B cell (primary cell): Measurements from ENCODE around the gene SDHAF2. TPM values are rescaled to one million over a fixed set of nuclear protein-coding genes. Genes with fewer than 3 reads are reported as not detected.
"Not testable (repeated sequence)": the region's sequence is repeated elsewhere in the genome, so short reads cannot be mapped to it uniquely, and the experiment has no call there.

Experiments
- ATAC-seq: fragments of 200-7000 bp; cut with Tn5 transposase; one replicate; pipeline ENCODE4 v1.10.0; 2021; ENCODE audit warnings: low read depth, mild to moderate bottlenecking, moderate number of reproducible peaks, moderate library complexity
- CTCF ChIA-PET: fragments of 350-600 bp; sonication (Branson Sonifier 250); formaldehyde crosslinking; loops from one replicate; lab custom pipeline; 2021; ENCODE audit warnings: antibody characterized with exemption, inconsistent platforms; lab: Charles Lee
- POLR2A ChIA-PET: fragments of 350-600 bp; sonication (Branson Sonifier 250); formaldehyde crosslinking; loops from one replicate; lab custom pipeline; 2021; ENCODE audit warnings: antibody characterized with exemption; lab: Charles Lee
- DNase-seq: peaks from one replicate; pipeline ENCODE4 v3.0.0; 2013
- H2AFZ ChIP-seq: 2 replicates; pipeline ENCODE4 v1.6.1; 2012; ENCODE audit warnings: mild to moderate bottlenecking, low read depth, low read length; ENCODE audit not compliant: insufficient read depth, poor library complexity, severe bottlenecking
- H3K27ac ChIP-seq, 2 donors: 1 replicate in 1 of 2; 2 replicates in 1 of 2; pipeline ENCODE4 v1.5.1; 2012 to 2013; ENCODE audit warnings: low read length in 2 of 2, mild to moderate bottlenecking in 2 of 2, moderate library complexity in 1 of 2
- H3K27me3 ChIP-seq, 4 experiments: fragments of 200-600 bp in 1 of 4; sonication (generic) in 1 of 4; replicated peaks in 1 of 4; 1 replicate in 2 of 4; 2 replicates in 2 of 4; pipeline versions ENCODE4 v1.6.1 to v1.7.0; 2013 to 2016; ENCODE audit warnings: low read length in 3 of 4, mild to moderate bottlenecking in 2 of 4, mixed read lengths in 1 of 4, moderate library complexity in 1 of 4; ENCODE audit not compliant: insufficient read depth in 4 of 4, control insufficient read depth in 3 of 4; ENCODE audit errors: control extremely low read depth in 1 of 4
- H3K36me3 ChIP-seq, 2 experiments: replicated peaks in 1 of 2; 1 replicate in 1 of 2; 2 replicates in 1 of 2; pipeline versions ENCODE4 v1.6.1 to v1.7.1; 2013; ENCODE audit warnings: low read length in 1 of 2; ENCODE audit not compliant: insufficient read depth in 2 of 2, control insufficient read depth in 1 of 2; ENCODE audit errors: control extremely low read depth in 1 of 2, extremely low read depth in 1 of 2
- H3K4me1 ChIP-seq, 2 donors: fragments of 200-600 bp in 1 of 2; sonication (generic) in 1 of 2; 1 replicate in 1 of 2; 2 replicates in 1 of 2; pipeline versions ENCODE4 v1.5.1 to v1.6.1; 2013 to 2017; ENCODE audit warnings: low read length in 2 of 2; ENCODE audit not compliant: control insufficient read depth in 2 of 2, insufficient read depth in 2 of 2
- H3K4me2 ChIP-seq: replicated peaks from 2 replicates; pipeline ENCODE3; 2012; ENCODE audit warnings: mild to moderate bottlenecking, low read depth, low read length; ENCODE audit not compliant: poor library complexity, severe bottlenecking
- H3K4me3 ChIP-seq, 5 experiments: fragments of 200-600 bp in 1 of 5; sonication (generic) in 1 of 5; 1 replicate in 3 of 5; 2 replicates in 2 of 5; pipeline versions ENCODE4 v1.5.1 to v1.7.0; 2011 to 2016; ENCODE audit warnings: low read length in 4 of 5, mild to moderate bottlenecking in 4 of 5, low read depth in 2 of 5, control low read depth in 1 of 5, moderate library complexity in 1 of 5; ENCODE audit not compliant: insufficient read depth in 1 of 5; ENCODE audit errors: control extremely low read depth in 1 of 5, extremely low read depth in 1 of 5
- H3K79me2 ChIP-seq: fragments of 200-600 bp; sonication (generic); one replicate; pipeline ENCODE4 v1.6.0; 2016; ENCODE audit warnings: low read length; ENCODE audit not compliant: control insufficient read depth, insufficient read depth
- H3K9ac ChIP-seq: fragments of 200-600 bp; sonication (generic); 2 replicates; pipeline ENCODE4 v1.6.1; 2017; ENCODE audit warnings: mild to moderate bottlenecking, low read length, moderate library complexity
- H3K9me3 ChIP-seq, 3 donors: one replicate each; pipeline versions ENCODE4 v1.6.1 to v1.7.1; 2013; ENCODE audit warnings: low read length in 2 of 3; ENCODE audit not compliant: control insufficient read depth in 2 of 3, insufficient read depth in 1 of 3; ENCODE audit errors: control extremely low read depth in 1 of 3
- H4K20me1 ChIP-seq: 2 replicates; pipeline ENCODE4 v1.6.0; 2012; ENCODE audit warnings: mild to moderate bottlenecking, low read length; ENCODE audit not compliant: insufficient read depth, control insufficient read depth, poor library complexity, severe bottlenecking
- H3K27ac Mint-ChIP-seq: one replicate; pipeline ENCODE4 v1.8.0; 2021; ENCODE audit warnings: mixed read lengths
- H3K27me3 Mint-ChIP-seq: one replicate; pipeline ENCODE4 v1.8.0; 2021; ENCODE audit warnings: mixed read lengths
- H3K4me1 Mint-ChIP-seq: one replicate; pipeline ENCODE4 v1.8.0; 2021; ENCODE audit warnings: mixed read lengths
- H3K4me3 Mint-ChIP-seq: one replicate; pipeline ENCODE4 v1.8.0; 2021; ENCODE audit warnings: mixed read lengths
- H3K9me3 Mint-ChIP-seq: one replicate; pipeline ENCODE4 v1.8.0; 2022; ENCODE audit warnings: mixed read lengths; ENCODE audit not compliant: insufficient read depth
- EZH2 ChIP-seq: IDR thresholded peaks from 2 replicates; pipeline ENCODE4 v1.6.1; 2012; ENCODE audit warnings: borderline replicate concordance, low read depth, mild to moderate bottlenecking, moderate library complexity, low read length; ENCODE audit not compliant: insufficient read depth, poor library complexity, severe bottlenecking
- WGBS: methylation state at CpG from one replicate; pipeline ENCODE4 v1.1.5; 2013; ENCODE audit warnings: missing lambda C conversion rate; ENCODE audit not compliant: insufficient coverage; 5-methylcytosine and 5-hydroxymethylcytosine counted together
- intact Hi-C: fragments of 100-400 bp; cut with micrococcal nuclease; formaldehyde crosslinking; loops from one replicate; pipeline ENCODE4 v1.10.0; 2022
- polyA plus RNA-seq: library from polyadenylated mRNA; depleted of rRNA; stranded (reverse); fragments of >200 nt; gene quantifications from 2 replicates; pipeline ENCODE4 v1.2.3, GENCODE V29; 2012
- total RNA-seq, 2 donors: library from RNA; stranded (reverse); fragments of 120-200 nt in 1 of 2; gene quantifications; 1 replicate in 1 of 2; 2 replicates in 1 of 2; pipeline versions ENCODE4 v1.2.3 to v1.2.4, GENCODE V29; 2013 to 2022
- TF ChIP-seq, protein P1 (sequence below): fragments of 200-600 bp; IDR thresholded peaks from one replicate; pipeline ENCODE4 v1.8.0; 2022; ENCODE audit warnings: antibody characterized with exemption, mild to moderate bottlenecking

Gene SDHAF2
- total and polyA plus RNA-seq, 2 donors (not counting 1 experiment from before 2014, with no cell fraction given) = 48.9 to 60.8 TPM

DNA sequence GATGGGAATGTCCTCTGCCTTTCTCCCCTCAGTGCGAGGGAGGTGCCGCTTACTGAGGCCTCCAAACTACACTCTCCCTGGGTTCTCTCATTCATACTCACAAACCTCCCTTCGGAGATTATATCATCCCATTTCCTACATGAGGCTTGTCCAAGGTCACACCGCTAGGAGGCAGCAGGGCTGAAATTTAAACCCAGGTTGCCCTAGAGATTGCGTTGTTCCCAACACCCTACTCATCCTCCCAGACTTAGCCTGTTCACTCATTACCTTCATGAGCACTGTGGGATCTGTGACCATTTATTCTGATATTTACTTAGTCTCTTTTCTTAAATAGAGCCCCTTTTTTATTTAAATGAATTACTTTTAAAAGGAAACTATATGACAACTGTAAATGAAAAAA, 31.1 kb downstream of the SDHAF2 start:
- peaks cover 9% of the 10 kb centered on the region for H3K79me2 ChIP-seq
- no peak overlapping the region for H2AFZ ChIP-seq
- no peak overlapping the region for H3K4me2 ChIP-seq
- H3K27me3 Mint-ChIP-seq = no peaks in the 10 kb centered on the region
- H3K27me3 ChIP-seq = no peaks in the 10 kb centered on the region
- no peak overlapping the region for H3K27ac ChIP-seq
- no peaks in the 10 kb centered on the region for H3K9me3 Mint-ChIP-seq
- no peak overlapping the region for H3K9ac ChIP-seq
- 100% methylated on average over 4 of the region's 5 CpGs for WGBS
- ChIA-PET CTCF (no interaction called here), POLR2A (no interaction called here)
- TF ChIP-seq, protein P1, sequence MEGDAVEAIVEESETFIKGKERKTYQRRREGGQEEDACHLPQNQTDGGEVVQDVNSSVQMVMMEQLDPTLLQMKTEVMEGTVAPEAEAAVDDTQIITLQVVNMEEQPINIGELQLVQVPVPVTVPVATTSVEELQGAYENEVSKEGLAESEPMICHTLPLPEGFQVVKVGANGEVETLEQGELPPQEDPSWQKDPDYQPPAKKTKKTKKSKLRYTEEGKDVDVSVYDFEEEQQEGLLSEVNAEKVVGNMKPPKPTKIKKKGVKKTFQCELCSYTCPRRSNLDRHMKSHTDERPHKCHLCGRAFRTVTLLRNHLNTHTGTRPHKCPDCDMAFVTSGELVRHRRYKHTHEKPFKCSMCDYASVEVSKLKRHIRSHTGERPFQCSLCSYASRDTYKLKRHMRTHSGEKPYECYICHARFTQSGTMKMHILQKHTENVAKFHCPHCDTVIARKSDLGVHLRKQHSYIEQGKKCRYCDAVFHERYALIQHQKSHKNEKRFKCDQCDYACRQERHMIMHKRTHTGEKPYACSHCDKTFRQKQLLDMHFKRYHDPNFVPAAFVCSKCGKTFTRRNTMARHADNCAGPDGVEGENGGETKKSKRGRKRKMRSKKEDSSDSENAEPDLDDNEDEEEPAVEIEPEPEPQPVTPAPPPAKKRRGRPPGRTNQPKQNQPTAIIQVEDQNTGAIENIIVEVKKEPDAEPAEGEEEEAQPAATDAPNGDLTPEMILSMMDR = no peak
- no peak for TF ChIP-seq EZH2
- H3K4me3 ChIP-seq = no peak overlapping the region
- intact Hi-C loops = no loop called here
- H3K9me3 ChIP-seq = no peaks in the 10 kb centered on the region
- no peak overlapping the region for H3K27ac Mint-ChIP-seq
- no peaks in the 10 kb centered on the region for H3K4me1 ChIP-seq
- no peak for ATAC-seq
- H3K4me3 Mint-ChIP-seq = no peak overlapping the region
- DNase-seq = no peak
- no peaks in the 10 kb centered on the region for H3K4me1 Mint-ChIP-seq
- H3K36me3 ChIP-seq = peaks cover 1 to 3% of the 10 kb centered on the region in 2 experiments
- no peaks in the 10 kb centered on the region for H4K20me1 ChIP-seq

DNA sequence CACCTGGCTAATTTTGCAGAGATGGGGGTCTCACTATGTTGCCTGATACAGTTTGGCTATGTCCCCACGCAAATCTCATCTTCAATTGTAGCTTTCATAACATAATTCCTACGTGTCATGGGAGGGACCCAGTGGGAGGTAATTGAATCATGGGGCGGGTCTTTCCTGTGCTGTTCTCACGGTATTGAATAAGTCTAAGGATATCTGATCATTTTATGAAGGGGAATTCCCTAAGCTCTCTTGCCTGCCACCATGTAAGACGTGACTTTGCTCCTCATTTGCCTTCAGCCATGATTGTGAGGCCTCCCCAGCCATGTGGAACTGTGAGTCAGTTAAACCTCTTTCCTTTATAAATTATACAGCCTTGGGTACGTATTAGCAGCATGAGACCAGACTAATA, 37.7 kb downstream of the SDHAF2 start:
- POLR2A ChIA-PET, H3K4me2 ChIP-seq, H3K9ac ChIP-seq, ATAC-seq, H3K9me3 Mint-ChIP-seq, H3K4me3 Mint-ChIP-seq, H3K27me3 ChIP-seq, DNase-seq, H3K27ac ChIP-seq, intact Hi-C loops, H2AFZ ChIP-seq, H4K20me1 ChIP-seq, H3K27ac Mint-ChIP-seq, H3K4me3 ChIP-seq, H3K4me1 ChIP-seq, H3K79me2 ChIP-seq, H3K27me3 Mint-ChIP-seq, H3K4me1 Mint-ChIP-seq: not testable (repeated sequence)
- Histone ChIP-seq H3K36me3 (peaks cover 0 to 20% of the 10 kb centered on the region in 2 experiments), H3K9me3 (peaks cover 0 to 14% (median 3%) of the 10 kb centered on the region in 3 donors)
- CTCF ChIA-PET = interaction anchor here (1.2 kb wide), 1 partner anchor 22 kb away, joined by 3 read pairs; no protein-coding TSS in a partner anchor
- WGBS = 76% methylated on average over 2 of the region's 6 CpGs
